IMR-90 (cell line): ENCODE results near the gene BANP. TPM values are rescaled to one million over a fixed set of nuclear protein-coding genes. Genes with fewer than 3 reads are reported as not detected.

Experiments
- ATAC-seq: fragments of 200-7000 bp; cut with Tn5 transposase; 2 replicates; pipeline ENCODE4 v1.9.1; 2020; ENCODE audit warnings: low read depth, mild to moderate bottlenecking, moderate library complexity
- BruUV-seq: library from RNA; stranded (reverse); fragments of 400-500 nt; replicated peaks from 2 replicates; lab custom pipeline; 2021; lab: Mats Ljungman, UMichigan
- CTCF ChIA-PET: fragments of 300-600 bp; formaldehyde crosslinking; extraction: SDS; loops from one replicate; lab custom pipeline; 2021; ENCODE audit warnings: antibody characterized with exemption; lab: Yijun Ruan, JAX
- POLR2A ChIA-PET: fragments of 300-600 bp; sonication (Branson Sonifier 250); formaldehyde crosslinking; loops from one replicate; lab custom pipeline; 2022; ENCODE audit warnings: antibody characterized with exemption; ENCODE audit not compliant: unreplicated experiment; lab: Charles Lee
- DNase-seq: peaks from one replicate; pipeline ENCODE4 v3.0.0; 2013
- H2AFZ ChIP-seq: replicated peaks from 2 replicates; pipeline ENCODE3; 2013; ENCODE audit warnings: low read length, mild to moderate bottlenecking; ENCODE audit not compliant: poor library complexity
- H2AK5ac ChIP-seq: 2 replicates; pipeline ENCODE4 v1.6.1; 2013; ENCODE audit warnings: low read depth, low read length, inconsistent platforms
- H2AK9ac ChIP-seq: replicated peaks from 2 replicates; pipeline ENCODE3; 2013; ENCODE audit warnings: mild to moderate bottlenecking, low read depth, low read length, moderate library complexity; ENCODE audit not compliant: poor library complexity
- H2BK120ac ChIP-seq: 2 replicates; pipeline ENCODE4 v1.6.1; 2013; ENCODE audit warnings: low read depth, low read length, inconsistent platforms
- H2BK15ac ChIP-seq: 3 replicates; pipeline ENCODE4 v1.6.1; 2013; ENCODE audit warnings: low read depth, low read length, inconsistent platforms
- H2BK20ac ChIP-seq: 2 replicates; pipeline ENCODE4 v1.6.1; 2013; ENCODE audit warnings: low read depth, mild to moderate bottlenecking, inconsistent platforms, low read length, moderate library complexity
- H2BK5ac ChIP-seq: 2 replicates; pipeline ENCODE4 v1.6.1; 2013; ENCODE audit warnings: mild to moderate bottlenecking, low read depth, low read length, inconsistent platforms; ENCODE audit not compliant: poor library complexity, severe bottlenecking
- H3K14ac ChIP-seq: replicated peaks from 2 replicates; pipeline ENCODE4 v1.6.1; 2013; ENCODE audit warnings: low read depth, low read length, inconsistent platforms
- H3K18ac ChIP-seq: 2 replicates; pipeline ENCODE4 v1.6.1; 2013; ENCODE audit warnings: low read depth, low read length, control low read depth
- H3K23ac ChIP-seq: 2 replicates; pipeline ENCODE4 v1.6.1; 2013; ENCODE audit warnings: low read depth, low read length, inconsistent platforms
- H3K27ac ChIP-seq: 2 replicates; pipeline ENCODE4 v1.5.1; 2013; ENCODE audit warnings: mild to moderate bottlenecking, control low read depth, low read length; ENCODE audit not compliant: insufficient read depth
- H3K27me3 ChIP-seq: 2 replicates; pipeline ENCODE4 v1.6.1; 2013; ENCODE audit warnings: low read length; ENCODE audit not compliant: control insufficient read depth, insufficient read depth
- H3K36me3 ChIP-seq: 2 replicates; pipeline ENCODE4 v1.6.1; 2013; ENCODE audit warnings: low read length, mixed read lengths; ENCODE audit not compliant: control insufficient read depth, insufficient read depth
- H3K4ac ChIP-seq: 2 replicates; pipeline ENCODE4 v1.6.1; 2013; ENCODE audit warnings: low read depth, low read length, inconsistent platforms
- H3K4me1 ChIP-seq: 2 replicates; pipeline ENCODE4 v1.6.1; 2013; ENCODE audit warnings: low read length, mixed read lengths; ENCODE audit not compliant: control insufficient read depth, insufficient read depth
- H3K4me2 ChIP-seq: 2 replicates; pipeline ENCODE4 v1.6.1; 2013; ENCODE audit warnings: low read depth, mild to moderate bottlenecking, control low read depth, low read length, moderate library complexity
- H3K4me3 ChIP-seq: 2 replicates; pipeline ENCODE4 v1.5.1; 2013; ENCODE audit warnings: low read depth, mild to moderate bottlenecking, control low read depth, low read length, moderate library complexity; ENCODE audit not compliant: insufficient read depth
- H3K56ac ChIP-seq: 2 replicates; pipeline ENCODE4 v1.6.1; 2013; ENCODE audit warnings: low read length, inconsistent platforms; ENCODE audit not compliant: insufficient read depth; ENCODE audit errors: extremely low read depth
- H3K79me1 ChIP-seq, 2 experiments: 2 replicates each; pipeline ENCODE4 v1.6.1; 2013; ENCODE audit warnings: low read length in 2 of 2, inconsistent platforms in 1 of 2, low read depth in 1 of 2
- H3K9ac ChIP-seq: 2 replicates; pipeline ENCODE4 v1.6.1; 2013; ENCODE audit warnings: low read depth, low read length, control low read depth
- H3K9me1 ChIP-seq: 2 replicates; pipeline ENCODE4 v1.6.1; 2013; ENCODE audit warnings: low read length, inconsistent platforms; ENCODE audit not compliant: insufficient read depth
- H3K9me3 ChIP-seq: 2 replicates; pipeline ENCODE4 v1.6.1; 2013; ENCODE audit warnings: low read length; ENCODE audit not compliant: control insufficient read depth, insufficient read depth
- H4K20me1 ChIP-seq: 2 replicates; pipeline ENCODE4 v1.6.1; 2013; ENCODE audit warnings: low read length, inconsistent platforms; ENCODE audit not compliant: insufficient read depth
- H4K5ac ChIP-seq: 2 replicates; pipeline ENCODE4 v1.6.1; 2013; ENCODE audit warnings: mild to moderate bottlenecking, low read depth, low read length, control low read depth
- H4K8ac ChIP-seq, 2 experiments: 2 replicates each; pipeline ENCODE4 v1.6.1; 2013; ENCODE audit warnings: low read depth in 2 of 2, low read length in 2 of 2, control low read depth in 1 of 2, inconsistent platforms in 1 of 2
- H4K91ac ChIP-seq: 2 replicates; pipeline ENCODE4 v1.6.1; 2013; ENCODE audit warnings: low read depth, low read length, inconsistent platforms; ENCODE audit not compliant: insufficient read depth
- BHLHE40 ChIP-seq: fragments of 150-350 bp; IDR thresholded peaks from 2 replicates; pipeline ENCODE4 v1.6.1; 2016; ENCODE audit warnings: mild to moderate bottlenecking, low read depth, low read length
- CEBPB ChIP-seq: IDR thresholded peaks from 2 replicates; pipeline ENCODE4 v1.6.1; 2012; ENCODE audit warnings: low read depth, low read length, improper control_type of control experiment
- CHD1 ChIP-seq: IDR thresholded peaks from 2 replicates; pipeline ENCODE4 v1.6.1; 2012; ENCODE audit warnings: low read depth, low read length, improper control_type of control experiment
- CTCF ChIP-seq: conservative IDR thresholded peaks from 2 replicates; pipeline ENCODE4 v1.5.1; 2012; ENCODE audit warnings: mild to moderate bottlenecking, low read depth, low read length, improper control_type of control experiment
- ELK1 ChIP-seq: fragments of 150-350 bp; IDR thresholded peaks from 2 replicates; pipeline ENCODE4 v1.6.1; 2016; ENCODE audit warnings: low read depth, mild to moderate bottlenecking, low read length, moderate library complexity, borderline replicate concordance
- FOS ChIP-seq: fragments of 150-350 bp; IDR thresholded peaks from 2 replicates; pipeline ENCODE4 v1.6.1; 2016; ENCODE audit warnings: low read depth, low read length
- MAFK ChIP-seq: IDR thresholded peaks from 2 replicates; pipeline ENCODE4 v1.6.1; 2012; ENCODE audit warnings: low read depth, low read length, improper control_type of control experiment
- MAZ ChIP-seq: IDR thresholded peaks from 2 replicates; pipeline ENCODE4 v1.6.1; 2012; ENCODE audit warnings: low read depth, mild to moderate bottlenecking, low read length, improper control_type of control experiment, moderate library complexity, borderline replicate concordance
- MXI1 ChIP-seq: IDR thresholded peaks from 2 replicates; pipeline ENCODE4 v1.6.1; 2012; ENCODE audit warnings: low read depth, mild to moderate bottlenecking, low read length, moderate library complexity, borderline replicate concordance
- NFE2L2 ChIP-seq: fragments of 150-350 bp; IDR thresholded peaks from 2 replicates; pipeline ENCODE4 v1.6.1; 2016; ENCODE audit warnings: low read depth, mild to moderate bottlenecking, low read length
- POLR2A ChIP-seq: IDR thresholded peaks from 2 replicates; pipeline ENCODE4 v1.6.1; 2012; ENCODE audit warnings: mild to moderate bottlenecking, low read depth, low read length
- RAD21 ChIP-seq: IDR thresholded peaks from 2 replicates; pipeline ENCODE4 v1.6.1; 2012; ENCODE audit warnings: low read length, improper control_type of control experiment
- RCOR1 ChIP-seq: IDR thresholded peaks from 2 replicates; pipeline ENCODE4 v1.6.1; 2012; ENCODE audit warnings: mild to moderate bottlenecking, low read length, improper control_type of control experiment; ENCODE audit not compliant: insufficient replicate concordance
- RFX5 ChIP-seq: IDR thresholded peaks from 2 replicates; pipeline ENCODE4 v1.8.0; 2012; ENCODE audit warnings: low read depth, mild to moderate bottlenecking, low read length, moderate library complexity
- SMC3 ChIP-seq: fragments of 150-350 bp; IDR thresholded peaks from 2 replicates; pipeline ENCODE4 v1.6.1; 2016; ENCODE audit warnings: low read depth, mild to moderate bottlenecking, antibody characterized with exemption, low read length, moderate library complexity
- USF2 ChIP-seq: fragments of 150-350 bp; IDR thresholded peaks from 2 replicates; pipeline ENCODE4 v1.6.1; 2017; ENCODE audit warnings: mild to moderate bottlenecking, antibody characterized with exemption, low read length, low read depth
- WGBS, 2 experiments: methylation state at CpG; one replicate each; pipeline versions ENCODE4 v1.1.5 to v1.1.7; 2013; ENCODE audit warnings: missing lambda C conversion rate in 2 of 2; ENCODE audit not compliant: insufficient read length in 1 of 2; ENCODE audit errors: extremely low coverage in 2 of 2; 5-methylcytosine and 5-hydroxymethylcytosine counted together
- dilution Hi-C: fragments of 300-500 bp; cut with HindIII; formaldehyde crosslinking; loops from one replicate; pipeline ENCODE4 v1.14.3; 2018; ENCODE audit warnings: low sequenced_read_pairs; ENCODE audit not compliant: unreplicated experiment
- in situ Hi-C: fragments of 300-500 bp; cut with MboI; formaldehyde crosslinking; loops from 3 replicates; pipeline ENCODE4 v1.14.3; 2019; ENCODE audit warnings: low sequenced_read_pairs, inconsistent platforms, mixed read lengths
- intact Hi-C: fragments of 100-400 bp; cut with micrococcal nuclease; formaldehyde crosslinking; loops from 2 replicates; pipeline ENCODE4 v1.10.0; 2022
- polyA plus RNA-seq, 3 experiments: library from polyadenylated mRNA; depleted of rRNA; stranded (reverse); fragments of >200 nt; gene quantifications; 2 replicates each; pipeline ENCODE4 v1.2.3, GENCODE V29; 2012; ENCODE audit warnings: low replicate concordance in 1 of 3
- total RNA-seq: library from RNA; depleted of rRNA; stranded (reverse); fragments of >200 nt; gene quantifications from 2 replicates; pipeline ENCODE4 v1.2.3, GENCODE V29; 2012

Gene BANP
- total and polyA plus RNA-seq, 2 of the 4 experiments (the other 2 are of a cell fraction), result 17.4 to 17.9 TPM

GRCh38 chr16:88056212-88056611 is 105.0 kb downstream of the BANP start:
- no peaks in the 10 kb centered on the region for H3K27me3 ChIP-seq
- H4K5ac ChIP-seq, result no peak overlapping the region
- no peak overlapping the region for H3K23ac ChIP-seq
- no peak overlapping the region for H4K91ac ChIP-seq
- TF ChIP-seq CHD1, result no peak
- TF ChIP-seq CEBPB, result no peak
- TF ChIP-seq FOS, result no peak
- TF ChIP-seq RFX5, result no peak
- TF ChIP-seq RCOR1, result no peak
- no peak for TF ChIP-seq RAD21
- no peak for TF ChIP-seq BHLHE40
- no peak for TF ChIP-seq MAFK
- TF ChIP-seq MXI1, result no peak
- no peak for TF ChIP-seq ELK1
- TF ChIP-seq SMC3, result no peak
- TF ChIP-seq USF2, result no peak
- TF ChIP-seq NFE2L2, result no peak
- TF ChIP-seq MAZ, result no peak
- no peak for TF ChIP-seq POLR2A
- no peak for TF ChIP-seq CTCF
- POLR2A ChIA-PET, result no interaction called here
- no peaks in the 10 kb centered on the region for H3K9me3 ChIP-seq
- no peak overlapping the region for H2AFZ ChIP-seq
- H3K79me1 ChIP-seq, result peaks cover 0 to 7% of the 10 kb centered on the region in 2 experiments; a peak in 2 of 4 replicates
- peaks cover 2% of the 10 kb centered on the region; the same call in 1 of the 2 replicates for H3K4me1 ChIP-seq
- H3K14ac ChIP-seq, result no peak overlapping the region
- H3K9ac ChIP-seq, result no peak overlapping the region
- CTCF ChIA-PET, result no interaction called here
- H3K4me3 ChIP-seq, result no peak overlapping the region
- no peak overlapping the region for H2BK5ac ChIP-seq
- no peak overlapping the region for H3K18ac ChIP-seq
- H3K4me2 ChIP-seq, result no peak overlapping the region
- no peak overlapping the region for H3K27ac ChIP-seq
- H2BK20ac ChIP-seq, result no peak overlapping the region
- no peak overlapping the region for H2BK120ac ChIP-seq
- H3K9me1 ChIP-seq, result 0 out of 2 replicates have a peak, but pooled peaks cover 2% of the 10 kb centered on the region
- BruUV-seq, result no TSS peak
- H2AK5ac ChIP-seq, result no peak overlapping the region
- dilution Hi-C loops, result no loop called here
- peaks cover 9% of the 10 kb centered on the region for H3K36me3 ChIP-seq
- H4K8ac ChIP-seq, result no peak overlapping the region
- no peak overlapping the region for H3K56ac ChIP-seq
- no peak for ATAC-seq
- WGBS, 2 experiments, result 75% methylated on average over 2 of the region's 4 CpGs; no CpG with 5 or more reads in 1 of the 2 experiments
- no peak overlapping the region for H3K4ac ChIP-seq
- in situ Hi-C loops, result no loop called here
- DNase-seq, result no peak
- H4K20me1 ChIP-seq, result no peaks in the 10 kb centered on the region
- H2BK15ac ChIP-seq, result no peak overlapping the region
- no peak overlapping the region for H2AK9ac ChIP-seq
- intact Hi-C loops, result no loop called here
